ENCODE results near the gene ZNF282.
A peak's percentile ranks its signal among the peaks of the same experiment; 100 is the strongest.

Gene ZNF282

GRCh38 chr7:149217570-149217969 is 22.2 kb downstream of the ZNF282 start:
- H3K9me3 ChIP-seq: no peaks in the 10 kb centered on the region
- no peaks in the 10 kb centered on the region for H3K27me3 ChIP-seq
- DNase-seq: no peak
- no peak for TF ChIP-seq CTCF (IDR thresholded peaks at IDR 0.05; ENCODE audit: low read depth, low read length)
- no peaks in the 10 kb centered on the region for H3K4me1 ChIP-seq
- peaks cover 81% of the 10 kb centered on the region for H3K36me3 ChIP-seq
- H3K4me3 ChIP-seq (ENCODE audit: low read depth, low read length): no peak overlapping the region

GRCh38 chr7:149218469-149219420 is 23.4 kb downstream of the ZNF282 start:
- TF ChIP-seq CTCF (IDR thresholded peaks at IDR 0.05; ENCODE audit: low read depth, low read length): no peak
- no peak overlapping the region for H3K4me3 ChIP-seq (ENCODE audit: low read depth, low read length)

GRCh38 chr7:149220534-149220933 is 25.2 kb downstream of the ZNF282 start:
- H3K36me3 ChIP-seq: peaks cover 65% of the 10 kb centered on the region
- DNase-seq: peak; percentile 35
- TF ChIP-seq CTCF (IDR thresholded peaks at IDR 0.05; ENCODE audit: low read depth, low read length): no peak
- H3K9me3 ChIP-seq: no peaks in the 10 kb centered on the region
- no peaks in the 10 kb centered on the region for H3K27me3 ChIP-seq
- no peaks in the 10 kb centered on the region for H3K4me1 ChIP-seq
- no peak overlapping the region for H3K4me3 ChIP-seq (ENCODE audit: low read depth, low read length)

More at GRCh38 chr7:149218469-149219420, 23.4 kb downstream of the ZNF282 start:
- no peaks in the 10 kb centered on the region for H3K9me3 ChIP-seq
- peaks cover 72% of the 10 kb centered on the region for H3K36me3 ChIP-seq
- H3K4me1 ChIP-seq: no peaks in the 10 kb centered on the region
- DNase-seq: no peak
- H3K27me3 ChIP-seq: no peaks in the 10 kb centered on the region

GRCh38 chr7:149223176-149223575 is 27.8 kb downstream of the ZNF282 start:
- no peak for TF ChIP-seq CTCF (IDR thresholded peaks at IDR 0.05; ENCODE audit: low read depth, low read length)
- Histone ChIP-seq H3K9me3 (no peaks in the 10 kb centered on the region), H3K27me3 (no peaks in the 10 kb centered on the region), H3K36me3 (peaks cover 41% of the 10 kb centered on the region), H3K4me1 (no peaks in the 10 kb centered on the region), H3K4me3 (ENCODE audit: low read depth, low read length) (no peak overlapping the region)
- no peak for DNase-seq

- H3K36me3 ChIP-seq: peaks cover 35% of the 10 kb centered on the region
Measured at GRCh38 chr7:149223761-149224160, 28.4 kb downstream of the ZNF282 start.

More at GRCh38 chr7:149223761-149224160, 28.4 kb downstream of the ZNF282 start:
- TF ChIP-seq CTCF (IDR thresholded peaks at IDR 0.05; ENCODE audit: low read depth, low read length): no peak
- H3K4me1 ChIP-seq: no peaks in the 10 kb centered on the region
- no peaks in the 10 kb centered on the region for H3K9me3 ChIP-seq
- DNase-seq: no peak
- no peaks in the 10 kb centered on the region for H3K27me3 ChIP-seq
- no peak overlapping the region for H3K4me3 ChIP-seq (ENCODE audit: low read depth, low read length)

All from BE2C (cell line).